Hypothalamus (tissue), 51 donors: ENCODE results near the gene CLTA.
A peak's percentile ranks its signal among the peaks of the same experiment; 100 is the strongest.
"Not testable (repeated sequence)": the region's sequence is repeated elsewhere in the genome, so short reads cannot be mapped to it uniquely, and the experiment has no call there.

Experiments
- DNase-seq, 51 donors: peaks; one replicate each; lab custom pipeline; 2025; lab: John Stamatoyannopoulos, UW

CLTA gene

DNA sequence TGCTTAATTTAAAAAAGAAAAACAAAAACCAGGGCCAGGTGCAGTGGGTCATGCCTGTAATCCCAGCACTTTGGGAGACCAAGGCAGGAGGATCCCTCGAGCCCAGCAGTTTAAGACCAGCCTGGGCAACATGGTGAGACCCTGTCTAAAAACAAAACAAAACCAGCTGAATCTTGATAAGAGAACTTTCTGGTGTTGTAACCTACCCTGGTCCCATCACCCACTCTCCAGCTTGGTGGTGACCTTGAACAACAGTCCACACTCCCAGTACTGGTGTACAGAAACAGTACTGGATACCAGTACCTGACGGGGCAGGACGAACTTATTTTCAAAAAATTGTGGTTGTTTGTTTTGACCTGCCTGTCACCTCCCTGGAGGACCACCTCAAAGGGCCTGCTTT, 30.9 kb downstream of the CLTA start:
- DNase-seq: no peak

- DNase-seq: no peak
Observed at GRCh38 chr9:36222449-36222848, 31.7 kb downstream of the CLTA start.

GRCh38 chr9:36237230-36237629, 46.5 kb downstream of the CLTA start:
- no peak for DNase-seq

GRCh38 chr9:36239205-36239604, 48.5 kb downstream of the CLTA start:
- not testable (repeated sequence) for DNase-seq

GRCh38 chr9:36239675-36240074, 49.0 kb downstream of the CLTA start:
- not testable (repeated sequence) for DNase-seq

GRCh38 chr9:36245906-36246305, 55.2 kb downstream of the CLTA start:
- DNase-seq: peak in 1 of 51 donors; percentile 8

DNA sequence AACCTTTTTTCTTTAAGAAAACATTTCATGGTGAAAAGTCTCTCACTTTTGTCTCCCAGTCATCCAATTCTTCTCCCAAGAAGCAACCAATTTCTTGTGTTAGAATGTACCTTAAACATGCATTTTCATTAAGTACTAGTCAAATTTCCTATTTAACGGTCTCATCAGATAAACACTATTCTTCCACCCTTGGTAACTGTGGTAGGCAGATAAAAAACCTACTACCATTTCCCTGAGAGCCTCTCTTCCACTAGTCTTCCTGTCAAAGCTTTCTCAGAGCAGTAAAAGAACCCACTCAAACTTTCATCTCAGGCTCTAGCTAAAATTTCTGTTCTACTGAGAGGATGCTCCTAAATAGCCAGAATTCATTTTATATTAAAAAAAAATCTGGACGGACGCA, 56.6 kb downstream of the CLTA start:
- DNase-seq: no peak

DNA sequence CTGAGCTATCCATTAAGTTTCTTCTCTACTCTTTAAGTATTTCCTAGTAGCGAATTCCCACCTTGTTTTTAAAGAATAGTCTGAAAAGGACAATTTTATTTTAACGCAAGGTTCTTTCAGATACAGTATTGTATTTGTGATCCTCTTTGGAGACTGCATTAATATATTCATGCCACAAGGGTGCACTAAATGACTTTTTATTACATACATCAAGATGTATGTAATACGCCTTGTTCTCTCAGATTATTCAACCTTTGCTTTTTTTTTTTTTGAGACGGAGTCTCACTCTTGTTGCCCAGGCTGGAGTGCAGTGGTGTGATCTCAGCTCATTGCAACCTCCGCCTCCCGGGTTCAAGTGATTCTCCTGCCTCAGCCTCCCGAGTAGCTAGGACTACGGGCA, 57.3 kb downstream of the CLTA start:
- peak in 1 of 51 donors; percentile 2 for DNase-seq

DNA sequence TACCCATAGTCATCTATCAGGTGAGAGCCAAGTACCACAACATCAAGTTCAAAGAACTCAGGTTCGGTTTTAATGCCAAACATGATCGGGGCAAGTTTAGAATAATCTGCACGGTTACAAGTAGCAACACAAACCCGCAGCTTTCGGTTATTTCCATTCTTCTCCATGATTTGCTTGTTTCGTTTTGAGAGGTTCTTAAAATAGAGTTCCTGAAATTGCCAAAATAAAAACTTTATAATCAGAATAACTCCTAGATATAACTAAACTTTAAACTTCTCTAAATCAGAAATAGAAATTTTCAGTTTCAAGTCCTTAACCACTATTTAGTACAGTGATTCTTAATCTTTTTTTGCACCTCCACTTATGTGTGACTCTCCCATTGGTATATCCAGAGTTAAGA, 58.5 kb downstream of the CLTA start:
- DNase-seq: no peak

DNA sequence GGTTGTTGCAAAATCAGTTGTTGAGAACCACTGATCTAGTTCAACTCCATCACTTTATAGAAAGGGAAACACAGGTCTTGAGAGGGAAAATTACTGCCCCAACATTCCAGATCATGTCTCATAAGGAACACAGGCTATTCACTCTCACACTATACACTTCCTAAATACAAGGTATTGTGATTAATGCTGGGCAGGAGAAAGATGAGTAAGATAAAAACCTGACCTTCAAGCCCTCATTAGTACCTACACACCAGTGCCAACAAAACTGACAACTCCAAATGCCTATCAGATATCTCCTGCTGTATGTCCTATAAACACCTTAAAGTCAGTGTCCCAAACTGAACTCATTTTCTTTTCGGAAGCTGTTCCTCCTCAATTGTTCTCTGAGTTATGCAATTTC, 59.4 kb downstream of the CLTA start:
- no peak for DNase-seq

DNA sequence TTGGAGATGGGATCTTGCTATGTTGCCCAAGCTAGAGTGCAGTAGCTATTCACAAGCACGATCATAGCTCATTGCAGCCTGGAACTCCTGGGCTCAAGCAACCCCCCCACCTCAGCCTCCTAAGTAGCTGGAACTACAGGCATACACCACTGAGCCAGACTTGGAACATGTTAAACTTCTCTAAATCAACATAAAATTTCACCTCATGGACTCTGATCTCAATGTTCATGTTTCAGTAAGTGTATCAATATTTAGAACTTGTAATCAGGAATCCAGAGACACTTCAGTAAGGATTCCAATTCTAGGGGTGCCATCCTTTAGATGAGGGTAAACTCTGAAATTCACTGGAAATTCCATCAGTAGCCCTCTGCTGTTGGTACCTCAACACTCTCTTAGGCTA, 60.7 kb downstream of the CLTA start:
- no peak for DNase-seq

GRCh38 chr9:36258208-36258995, 67.7 kb downstream of the CLTA start, which contains the start of gene GNE:
Gene GNE, minus strand, starts transcription at chr9:36258448. Its CDS starts 9,093 bp downstream, at chr9:36249355.
- peak; percentile 89 to 99 (median 97) for DNase-seq

- peak in 7 of 51 donors; percentile 34 to 64 (median 41) for DNase-seq
Observed at GRCh38 chr9:36258996-36259533, 68.3 kb downstream of the CLTA start.
